T-helper 22 cell (primary cell): ENCODE measurements around the gene MAPK4.

Source experiments
- DNase-seq: peaks from one replicate; pipeline ENCODE4 v3.0.0-alpha.2; 2020; ENCODE audit warnings: low read depth

MAPK4 gene

DNA sequence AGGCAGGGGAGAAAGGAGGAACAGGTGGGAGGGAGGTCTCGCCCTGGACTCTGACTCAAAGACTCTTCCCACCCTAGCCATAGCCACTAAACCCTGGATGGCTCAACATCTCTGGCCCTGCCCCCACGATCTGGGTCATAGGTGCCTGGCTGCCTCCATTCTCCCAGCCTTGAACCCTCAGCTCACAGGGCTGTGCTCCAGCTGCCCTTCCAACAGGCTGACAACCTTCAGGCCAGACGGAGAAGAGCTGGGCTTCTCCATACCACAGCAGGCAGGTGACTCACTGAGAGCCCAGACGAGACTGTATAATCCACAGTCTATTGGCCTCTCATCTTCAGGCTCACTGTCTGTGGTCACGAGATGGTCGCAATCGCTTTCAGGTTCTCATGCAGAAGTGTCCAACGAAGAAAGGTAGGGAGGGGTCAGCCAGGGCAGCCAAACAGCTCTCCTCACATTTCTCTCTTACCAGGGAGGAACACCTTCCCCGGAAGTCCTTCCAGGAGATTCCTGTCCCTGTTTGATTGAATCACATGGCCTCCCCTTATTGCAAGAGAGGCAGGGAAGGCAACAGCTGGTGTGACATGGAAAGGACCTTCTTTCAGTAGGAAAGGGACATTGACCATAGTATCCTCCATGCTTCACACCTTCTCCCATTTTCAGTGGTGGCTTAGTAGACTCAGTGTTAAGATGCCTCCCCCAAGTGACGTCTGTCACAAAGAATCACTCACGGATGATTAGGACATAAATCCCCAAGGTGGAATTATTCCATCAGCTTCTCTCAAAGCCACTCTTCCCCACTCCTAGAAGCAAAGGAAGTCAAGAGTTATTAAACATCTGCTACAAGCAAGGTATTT, 159.8 kb downstream of the MAPK4 start:
- no peak for DNase-seq

DNA sequence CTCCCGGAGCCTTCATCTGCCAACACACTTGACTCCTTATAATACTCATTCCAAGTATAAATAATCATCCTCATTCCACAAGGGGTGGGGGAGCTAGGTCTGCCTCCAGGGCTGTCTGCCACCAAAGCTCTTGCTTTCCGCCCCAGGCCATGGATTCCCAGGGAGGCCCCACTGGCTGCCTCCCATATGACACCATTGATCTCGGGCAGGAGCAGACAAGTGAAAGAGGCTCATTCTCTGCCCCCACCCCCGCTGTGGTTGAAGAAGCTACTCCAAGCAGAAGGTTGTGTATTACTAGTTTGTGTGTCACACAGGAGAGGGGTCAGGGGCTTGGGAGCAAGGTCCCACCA, 160.4 kb downstream of the MAPK4 start:
- no peak for DNase-seq

DNA sequence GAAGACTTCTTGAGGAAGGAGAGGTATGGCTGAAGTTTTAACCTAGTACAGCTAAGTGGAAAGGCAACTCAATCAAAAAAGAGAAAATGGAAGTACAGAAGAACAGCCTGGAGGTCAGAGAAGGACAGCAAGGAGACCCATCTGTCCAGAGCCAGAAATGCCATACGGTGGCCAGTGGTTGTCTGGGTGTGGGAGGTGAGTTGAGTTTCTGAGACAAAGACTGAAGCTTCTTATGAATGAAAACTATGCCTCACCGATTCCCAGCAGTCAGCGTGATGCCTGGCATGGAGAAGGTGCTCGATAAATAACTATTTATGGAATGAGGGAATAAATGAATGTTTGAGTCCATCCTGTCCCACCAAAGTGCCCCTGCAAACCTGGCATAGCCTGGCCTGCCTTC, 161.1 kb downstream of the MAPK4 start:
- no peak for DNase-seq

DNA sequence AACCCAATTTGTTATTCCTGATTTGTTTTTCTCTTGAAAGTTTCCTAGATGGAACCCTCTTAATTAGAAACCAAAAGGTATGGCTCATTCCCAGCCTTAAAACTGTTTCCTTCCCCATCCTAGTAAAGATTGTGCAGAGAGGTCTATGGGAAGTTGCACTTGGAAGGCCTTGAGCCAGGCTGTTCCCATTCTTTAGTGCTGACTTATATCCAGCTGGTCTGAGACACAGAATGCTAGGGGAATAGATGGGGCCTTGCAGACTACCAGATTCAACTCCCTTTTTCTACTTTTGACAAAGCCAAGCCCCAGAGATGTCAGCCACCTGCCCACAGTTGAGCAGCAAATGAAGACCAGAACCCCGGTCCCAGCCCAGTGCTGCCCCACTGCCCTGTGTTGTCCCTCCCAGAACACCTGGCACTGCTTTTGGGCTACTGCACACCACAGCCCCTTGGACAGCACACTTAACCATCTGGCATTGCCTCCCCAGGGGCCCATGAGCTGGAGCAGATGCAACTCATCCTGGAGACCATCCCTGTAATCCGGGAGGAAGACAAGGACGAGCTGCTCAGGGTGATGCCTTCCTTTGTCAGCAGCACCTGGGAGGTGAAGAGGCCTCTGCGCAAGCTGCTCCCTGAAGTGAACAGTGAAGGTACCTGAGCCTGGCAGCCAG, 161.7 kb downstream of the MAPK4 start:
- DNase-seq, result no peak

DNA sequence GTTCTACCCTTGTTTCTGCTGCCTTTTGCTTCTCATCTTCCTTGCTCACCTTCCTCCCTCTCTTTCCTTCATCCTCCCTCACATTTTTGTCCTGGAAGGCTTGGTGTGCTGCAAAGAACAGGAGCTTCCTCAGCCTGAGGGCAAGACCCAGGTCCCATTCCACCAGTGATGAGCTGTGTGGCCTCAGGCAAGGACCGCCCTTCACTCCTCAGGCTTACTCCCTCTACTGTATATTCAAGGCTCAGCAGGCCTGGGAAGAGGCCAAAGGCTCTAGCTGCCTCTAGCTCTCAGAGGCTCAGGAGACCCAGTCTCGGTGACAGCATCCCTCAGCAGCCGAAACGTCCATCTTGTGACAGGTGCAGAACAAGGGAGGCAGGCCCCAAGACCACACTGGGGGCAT, 162.4 kb downstream of the MAPK4 start:
- DNase-seq, result no peak

DNA sequence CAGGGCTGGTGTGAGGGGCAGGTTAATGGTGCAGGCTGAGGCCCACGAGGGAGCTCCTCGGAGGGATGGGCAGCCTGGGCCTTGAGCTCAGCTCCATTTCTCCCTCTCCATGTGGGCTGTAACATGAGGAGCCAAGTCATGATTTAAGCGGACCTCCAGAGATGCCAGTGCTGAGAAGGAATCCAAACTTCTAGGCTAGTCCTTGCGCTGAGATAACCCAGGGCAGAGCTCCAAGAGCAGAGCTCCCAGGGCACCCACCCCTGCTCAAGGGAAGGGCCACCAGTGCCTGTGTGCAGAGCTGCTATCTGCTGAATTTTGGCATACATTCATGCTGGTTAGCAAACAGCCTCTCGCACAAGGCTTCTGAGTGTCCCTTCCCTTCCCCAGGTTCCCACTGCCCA, 164.9 kb downstream of the MAPK4 start:
- no peak for DNase-seq

DNA sequence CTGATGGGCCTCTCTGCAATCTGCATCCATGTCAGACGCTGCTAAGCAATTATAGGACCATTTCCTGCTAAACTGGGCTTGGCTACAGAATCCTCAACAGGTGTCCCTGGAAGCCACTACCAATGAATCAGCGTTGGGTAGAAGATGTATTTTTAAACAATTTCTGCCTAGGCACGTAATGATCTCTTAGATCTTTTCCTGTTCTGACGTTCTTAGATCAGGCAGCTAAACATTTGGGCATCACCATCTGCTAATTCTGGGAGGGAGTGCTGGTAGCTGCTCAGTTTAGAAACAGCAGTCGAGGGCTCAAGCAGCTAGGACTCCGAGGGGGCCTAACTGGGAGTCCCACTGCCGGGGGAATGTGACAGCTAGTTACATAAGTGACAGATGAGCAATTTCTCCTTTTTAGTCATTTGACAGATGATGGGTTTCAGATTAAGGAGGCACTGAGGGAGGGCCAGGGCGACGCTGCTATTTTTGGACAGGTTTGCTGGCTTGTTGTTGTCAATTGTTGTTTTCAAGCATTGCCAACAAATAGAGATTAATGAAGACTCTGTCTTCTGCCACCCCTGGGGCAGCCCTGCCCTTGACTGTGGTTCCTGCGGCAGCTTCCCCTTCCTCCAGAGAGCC, 167.2 kb downstream of the MAPK4 start:
- DNase-seq, result no peak

DNA sequence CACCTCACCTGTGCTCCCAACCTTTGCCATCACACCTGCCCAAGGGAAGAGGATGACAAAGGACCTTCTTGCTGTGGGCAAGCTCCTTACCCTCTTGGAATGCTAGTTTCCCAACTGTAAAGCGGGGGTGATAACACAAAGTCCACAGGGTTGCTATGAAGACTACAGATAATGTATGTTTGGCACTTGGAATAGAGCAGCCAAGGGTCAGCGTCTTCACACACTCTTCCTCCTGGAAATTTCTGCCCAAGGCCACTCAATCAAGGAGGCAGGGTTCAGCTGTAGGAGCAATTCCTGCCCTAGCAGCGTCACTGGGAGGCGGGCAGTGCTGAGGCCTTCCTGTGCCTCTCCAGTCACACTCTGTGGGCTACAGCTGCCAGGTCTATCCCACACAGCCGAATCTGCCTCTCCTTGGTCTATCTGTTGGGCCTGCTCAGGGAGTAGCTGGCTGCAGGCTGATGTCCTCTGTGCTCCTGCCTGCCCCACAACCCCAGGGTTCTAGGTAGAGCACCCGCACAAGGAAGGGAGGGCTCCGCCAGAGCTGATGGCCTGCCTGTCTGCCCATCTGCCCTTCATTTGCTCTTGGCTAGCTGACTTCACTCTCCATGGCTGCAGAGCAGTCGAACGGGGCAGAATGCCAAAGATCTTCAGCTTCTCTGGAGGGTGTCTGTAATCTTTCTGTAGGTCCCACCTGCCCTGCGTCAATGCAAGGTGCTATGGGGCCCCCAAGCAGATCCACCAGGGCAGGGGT, 168.0 kb downstream of the MAPK4 start:
- no peak for DNase-seq

DNA sequence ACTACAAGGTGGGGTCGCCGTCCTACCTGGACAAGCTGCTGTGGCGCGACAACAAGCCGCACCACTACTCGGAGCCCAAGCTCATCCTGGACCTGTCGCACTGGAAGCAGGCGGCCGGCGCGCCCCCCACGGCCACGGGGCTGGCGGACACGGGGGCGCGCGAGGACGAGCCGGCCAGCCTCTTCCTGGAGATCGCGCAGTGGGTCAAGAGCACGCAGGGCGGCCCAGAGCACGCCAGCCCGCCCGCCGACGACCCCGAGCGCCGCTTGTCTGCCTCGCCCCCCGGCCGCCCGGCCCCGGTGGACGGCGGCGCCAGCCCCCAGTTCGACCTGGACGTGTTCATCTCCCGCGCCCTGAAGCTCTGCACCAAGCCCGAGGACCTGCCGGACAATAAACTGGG, 169.5 kb downstream of the MAPK4 start:
- no peak for DNase-seq

DNA sequence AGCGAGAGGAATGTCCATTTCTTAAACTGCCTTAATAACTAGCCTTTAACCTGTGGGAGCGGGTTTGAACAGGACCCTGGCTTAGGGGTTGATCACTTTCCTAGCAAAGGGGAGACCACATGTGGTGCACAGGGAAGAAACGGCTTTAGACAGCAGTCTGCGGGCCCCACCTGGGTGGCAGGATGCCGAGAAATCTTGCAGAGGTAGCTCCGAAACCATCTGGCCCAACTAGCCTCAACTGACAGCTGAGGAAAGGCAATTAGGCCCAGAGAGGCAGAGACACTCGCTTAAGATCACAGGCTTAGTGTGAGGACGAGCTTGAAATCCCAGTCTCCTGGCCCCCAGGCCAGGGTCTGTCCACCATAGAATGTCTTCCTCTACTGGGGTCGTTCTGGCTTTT, 170.1 kb downstream of the MAPK4 start:
- no peak for DNase-seq

DNA sequence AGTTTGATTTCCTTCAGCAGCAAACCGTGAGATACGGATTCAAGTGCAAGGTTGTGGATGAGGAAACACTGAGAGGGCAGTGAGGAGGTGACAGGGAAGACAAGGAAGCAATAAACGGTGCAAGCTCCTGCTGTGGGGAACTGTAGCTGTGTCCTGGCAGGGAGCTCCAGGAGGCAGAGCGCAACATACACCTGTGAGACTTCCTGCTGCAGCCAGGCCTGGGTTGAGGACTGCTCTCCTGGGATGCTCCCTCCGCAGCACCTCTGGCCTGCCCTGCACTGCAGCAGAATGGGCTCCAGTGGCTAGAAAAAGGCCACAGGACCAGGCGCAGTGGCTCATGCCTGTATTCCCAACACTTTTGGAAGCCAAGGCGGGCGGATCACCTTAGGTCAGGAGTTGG, 174.5 kb downstream of the MAPK4 start:
- no peak for DNase-seq

DNA sequence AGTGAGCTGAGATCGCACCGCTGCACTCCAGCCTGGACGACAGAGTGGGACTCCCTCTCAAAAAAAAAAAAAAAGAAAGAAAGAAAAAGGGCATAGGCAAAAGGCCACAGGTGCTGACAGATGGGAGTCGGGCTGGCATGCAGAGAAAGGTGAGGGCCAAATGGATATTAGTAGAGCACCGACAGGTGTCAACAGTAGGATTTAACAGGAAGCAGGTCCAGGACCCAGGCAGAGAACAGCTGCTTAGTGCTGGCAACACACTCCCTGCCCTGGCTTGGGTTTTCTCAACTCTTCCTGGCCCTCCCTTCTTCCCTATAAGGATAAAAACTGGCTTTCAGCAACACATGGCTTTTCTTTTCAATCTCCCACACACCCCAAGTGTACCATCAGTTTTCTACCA, 175.0 kb downstream of the MAPK4 start:
- no peak for DNase-seq

DNA sequence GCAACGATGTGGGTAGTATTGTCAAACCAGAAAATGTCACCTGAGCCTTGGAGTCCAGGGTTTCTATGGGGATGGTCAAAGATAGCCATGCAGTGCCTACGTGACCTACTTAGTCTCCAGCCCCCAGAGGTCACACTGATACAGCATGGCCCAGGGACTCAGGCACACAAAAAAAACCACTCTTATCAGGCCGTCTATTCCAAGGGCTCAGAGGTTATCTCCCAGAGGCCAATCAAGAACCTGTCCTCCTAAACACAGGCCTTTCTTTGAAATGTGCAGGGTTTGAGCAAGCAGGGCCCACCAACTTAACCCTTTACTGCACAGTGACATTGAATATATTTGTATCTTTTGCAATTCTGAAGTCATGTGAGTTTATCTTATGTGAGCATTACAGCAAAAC, 177.2 kb downstream of the MAPK4 start:
- no peak for DNase-seq

DNA sequence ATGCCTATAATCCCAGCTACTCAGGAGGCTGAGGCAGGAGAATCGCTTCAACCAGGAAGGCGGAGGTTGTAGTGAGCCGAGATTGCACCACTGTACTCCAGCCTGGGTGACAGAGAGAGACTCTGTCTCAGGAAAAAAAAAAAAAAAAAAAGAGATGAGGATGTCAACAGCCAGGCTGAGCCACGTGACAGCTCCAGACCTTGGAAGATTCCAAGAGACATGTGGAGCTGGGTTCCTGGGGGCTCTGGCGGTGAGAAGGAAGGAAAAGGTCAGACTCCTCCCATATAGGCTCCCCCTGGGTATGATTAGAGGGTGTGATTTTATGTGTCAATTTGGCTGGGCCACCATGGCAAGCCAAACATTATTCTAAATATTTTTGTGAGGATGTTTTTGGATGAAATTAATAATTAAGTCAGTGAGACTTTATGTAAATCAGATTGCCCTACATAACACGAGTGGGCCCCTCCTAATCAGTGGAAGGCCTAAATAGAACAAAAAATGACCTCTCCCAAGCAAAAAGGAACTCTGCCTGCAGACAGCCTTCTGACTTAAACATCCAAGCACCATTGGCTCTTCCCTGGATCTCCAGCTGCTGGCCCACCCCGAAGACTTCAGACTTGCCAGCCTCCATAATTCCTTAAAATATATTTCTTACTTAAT, 178.3 kb downstream of the MAPK4 start:
- DNase-seq, result no peak

DNA sequence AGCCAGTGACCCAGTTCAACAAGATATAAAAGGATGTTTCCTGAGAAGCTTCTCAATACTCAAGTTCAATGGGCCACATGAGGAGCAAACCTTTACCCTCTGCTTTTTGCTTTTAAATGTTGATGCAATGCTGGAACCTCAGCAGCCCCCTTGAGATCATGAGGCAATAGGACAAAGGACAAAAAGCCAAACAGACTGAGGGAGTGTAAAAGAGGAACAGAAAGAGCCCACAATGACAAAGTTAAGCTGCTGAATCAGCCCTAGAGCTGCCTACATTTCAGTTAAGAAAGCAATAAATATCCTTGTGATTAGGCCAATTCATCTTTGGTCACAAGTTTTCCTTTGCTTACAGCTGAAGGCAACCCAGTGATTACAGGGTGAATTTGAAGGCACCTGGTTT, 183.1 kb downstream of the MAPK4 start:
- no peak for DNase-seq

DNA sequence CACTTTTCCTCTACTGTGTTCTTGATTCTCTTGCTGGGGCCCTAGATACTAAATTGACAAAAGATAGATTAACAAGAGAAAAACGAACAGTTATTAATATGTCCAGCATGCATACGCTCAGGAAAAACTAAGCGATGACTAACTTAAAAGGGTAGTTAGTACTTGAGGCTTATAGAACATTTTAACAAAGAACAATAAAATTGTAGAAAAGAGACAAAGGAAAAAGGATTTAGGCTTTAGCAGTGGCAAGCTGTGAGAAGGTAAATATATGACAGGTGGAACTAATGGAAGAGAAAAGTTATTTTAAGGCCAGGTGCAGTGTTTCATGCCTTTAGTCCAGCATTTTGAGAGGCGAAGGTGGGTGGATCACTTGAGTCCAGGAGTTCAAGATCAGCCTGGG, 184.4 kb downstream of the MAPK4 start:
- DNase-seq, result no peak

DNA sequence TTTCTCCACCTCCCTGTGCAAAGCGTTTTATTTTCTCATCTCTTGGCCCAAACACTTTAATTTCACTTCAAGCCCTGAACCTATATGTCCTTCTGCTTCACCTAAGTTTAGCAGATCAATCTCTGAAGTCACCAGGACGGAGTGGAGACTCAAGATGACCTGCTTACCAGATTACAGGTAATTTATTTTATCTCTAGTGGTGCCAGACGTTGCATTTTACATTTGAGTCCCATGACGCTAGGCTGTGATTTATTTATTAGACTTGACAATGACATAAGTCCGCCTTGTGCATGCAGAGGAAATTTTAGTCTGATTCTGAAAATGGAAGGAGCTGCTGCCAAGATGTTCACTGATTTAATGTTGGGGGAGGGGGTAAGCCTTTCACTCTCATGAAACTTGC, 186.1 kb downstream of the MAPK4 start:
- DNase-seq, result no peak

DNA sequence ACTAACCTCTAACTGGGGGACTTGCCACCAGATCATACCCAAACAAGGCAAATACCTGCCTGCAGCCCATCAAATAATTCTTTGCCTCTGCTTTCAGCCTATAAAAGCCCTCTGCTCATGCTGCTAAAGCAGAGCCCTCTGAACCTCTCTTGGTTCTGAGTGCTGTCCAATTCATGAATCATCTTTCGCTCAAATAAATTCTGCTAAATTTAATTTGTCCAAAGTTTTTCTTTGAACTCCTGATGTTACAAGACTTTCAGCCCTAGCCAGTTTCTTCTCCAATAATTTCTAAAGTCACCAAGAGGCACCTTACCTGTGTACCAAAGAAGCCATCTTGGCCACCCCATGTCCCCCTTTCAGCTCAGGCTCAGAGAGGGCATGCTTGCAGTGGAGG, 188.0 kb downstream of the MAPK4 start:
- DNase-seq, result no peak

DNA sequence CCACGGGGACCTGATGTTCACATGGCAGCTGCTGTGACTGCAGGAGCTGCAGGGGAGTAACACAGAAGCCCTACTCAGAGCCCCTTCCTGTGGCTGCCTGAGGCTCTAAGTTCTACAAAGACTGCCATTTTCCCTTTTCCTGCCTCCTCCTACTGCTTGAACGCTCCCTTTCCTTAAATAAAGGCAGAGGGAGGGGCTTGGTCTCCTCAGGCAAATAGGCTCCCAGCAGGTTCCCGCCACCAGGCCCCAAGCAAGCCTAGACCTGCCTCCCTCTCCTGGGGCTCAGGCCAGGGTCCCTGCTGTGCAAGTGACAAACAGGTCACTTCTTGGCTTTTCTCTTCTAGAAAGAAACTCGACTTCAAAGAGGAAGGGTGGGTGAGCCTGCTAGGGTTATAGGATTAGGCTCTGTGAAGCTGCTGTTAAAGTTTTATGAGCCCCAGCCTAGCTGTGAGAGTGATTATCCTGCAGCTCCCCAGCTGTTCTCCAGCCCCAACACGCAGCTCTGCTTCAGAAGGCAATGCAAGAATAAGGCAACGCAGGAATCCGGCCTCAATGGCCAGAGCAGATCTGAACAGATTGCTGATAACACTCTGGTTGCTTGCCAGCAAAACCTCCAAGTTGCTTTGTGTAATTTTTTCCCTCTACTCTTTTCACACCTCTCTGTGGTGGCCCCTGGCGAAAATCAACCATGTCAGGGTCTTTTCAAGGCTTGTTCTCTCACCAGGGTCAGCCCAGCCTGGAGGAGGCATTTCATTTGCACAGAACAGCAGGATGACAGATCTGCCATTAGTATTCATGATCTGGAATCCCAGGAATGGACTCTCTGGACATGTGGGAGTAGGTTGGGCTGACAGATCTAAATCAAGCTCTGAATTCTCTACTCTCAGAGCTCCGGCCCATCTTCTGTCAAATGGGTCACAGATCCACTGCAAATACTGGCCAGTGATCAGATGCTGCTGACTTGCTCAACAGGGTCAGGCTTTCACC, 188.6 kb downstream of the MAPK4 start:
- DNase-seq, result no peak

DNA sequence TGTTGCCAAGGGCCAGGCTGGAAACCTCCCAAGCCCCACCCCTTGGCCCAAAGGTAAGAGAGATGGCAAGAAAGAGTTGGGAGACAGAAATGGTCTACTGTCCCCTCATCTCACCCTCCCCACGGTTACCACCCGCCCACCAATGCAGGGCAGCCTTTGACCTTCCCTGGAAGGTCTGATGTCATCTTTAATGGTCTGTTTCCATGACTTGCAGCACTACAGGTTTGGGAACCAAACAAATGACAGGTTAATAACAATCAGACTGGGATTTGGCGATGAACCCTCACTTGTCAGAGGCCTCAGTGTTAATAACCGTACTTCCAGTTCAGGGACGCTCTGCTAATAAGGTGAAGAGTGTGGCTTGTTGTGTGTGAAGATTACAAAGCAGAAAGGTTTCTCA, 189.5 kb downstream of the MAPK4 start:
- DNase-seq, result no peak

DNA sequence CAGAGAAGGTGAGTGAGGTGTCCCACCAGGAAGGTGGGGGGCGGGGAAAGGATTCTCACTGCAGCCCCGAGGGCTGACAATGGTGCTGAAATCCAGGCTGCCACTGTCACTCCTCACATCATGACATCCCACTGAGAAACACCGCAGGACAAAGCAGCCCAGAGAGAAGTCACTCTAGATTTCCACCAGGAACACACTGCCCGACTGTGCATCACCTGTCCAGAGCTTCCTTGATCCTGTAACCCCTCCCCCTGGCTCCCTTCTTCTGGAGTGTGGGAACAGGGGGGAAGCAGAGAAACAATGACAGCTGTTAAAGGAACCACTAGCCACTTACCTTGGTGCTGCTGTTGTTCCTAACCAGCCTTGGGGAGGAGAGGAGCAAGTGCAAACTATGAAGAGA, 190.1 kb downstream of the MAPK4 start:
- DNase-seq, result no peak
